ENCODE data around the gene SFTA2. TPM values are rescaled to one million over a fixed set of nuclear protein-coding genes. Genes with fewer than 3 reads are reported as not detected.
A peak's percentile ranks its signal among the peaks of the same experiment; 100 is the strongest.

Gene SFTA2
- total RNA-seq, 3 donors from 2014 or later (not counting 1 experiment from before 2014, with no cell fraction given), result not detected

DNA sequence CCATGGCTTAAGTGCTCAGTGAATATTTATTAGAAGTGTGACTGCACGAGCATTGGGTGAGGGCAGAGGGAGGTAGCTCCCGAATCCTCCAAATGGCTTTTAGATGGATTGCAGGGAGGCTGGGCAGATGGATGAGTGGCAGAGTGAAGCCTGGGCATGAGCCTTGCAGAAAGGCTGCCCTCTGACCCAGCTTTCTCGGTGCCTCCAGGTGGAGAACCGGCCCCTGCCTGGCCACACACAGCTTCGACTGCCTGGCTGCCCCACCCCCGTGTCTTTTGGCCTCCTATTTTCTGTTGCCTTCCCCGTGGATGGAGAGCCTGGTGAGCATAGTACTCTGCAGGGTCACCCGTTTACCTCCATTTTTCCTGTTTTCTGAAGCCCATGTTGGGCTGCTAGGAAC is 14.5 kb downstream of the SFTA2 start:
- no peaks in the 10 kb centered on the region for H3K27me3 Mint-ChIP-seq (ENCODE audit: low read depth in 2 of 2)
- H3K4me1 Mint-ChIP-seq, result peaks cover 16 to 33% of the 10 kb centered on the region in 2 donors
- H3K4me3 Mint-ChIP-seq, result no peak overlapping the region
- Histone ChIP-seq H3K27ac (ENCODE audit: low read length) (no peak overlapping the region), H3K9me3 (ENCODE audit: control insufficient read depth, insufficient read depth, low read length) (no peaks in the 10 kb centered on the region), H3K36me3 (ENCODE audit: control insufficient read depth, insufficient read depth, low read length) (peaks cover 41% of the 10 kb centered on the region), H3K27me3 (ENCODE audit: control insufficient read depth, insufficient read depth, low read length) (no peaks in the 10 kb centered on the region), H3K4me3 (ENCODE audit: low read length) (no peak overlapping the region), H3K4me1 (ENCODE audit: control insufficient read depth, insufficient read depth, low read length) (peaks cover 14% of the 10 kb centered on the region)
- WGBS (ENCODE audit: insufficient coverage), result 94% methylated on average over 8 of the region's 8 CpGs
- H3K9me3 Mint-ChIP-seq, result no peaks in the 10 kb centered on the region
- TF ChIP-seq, protein P1, sequence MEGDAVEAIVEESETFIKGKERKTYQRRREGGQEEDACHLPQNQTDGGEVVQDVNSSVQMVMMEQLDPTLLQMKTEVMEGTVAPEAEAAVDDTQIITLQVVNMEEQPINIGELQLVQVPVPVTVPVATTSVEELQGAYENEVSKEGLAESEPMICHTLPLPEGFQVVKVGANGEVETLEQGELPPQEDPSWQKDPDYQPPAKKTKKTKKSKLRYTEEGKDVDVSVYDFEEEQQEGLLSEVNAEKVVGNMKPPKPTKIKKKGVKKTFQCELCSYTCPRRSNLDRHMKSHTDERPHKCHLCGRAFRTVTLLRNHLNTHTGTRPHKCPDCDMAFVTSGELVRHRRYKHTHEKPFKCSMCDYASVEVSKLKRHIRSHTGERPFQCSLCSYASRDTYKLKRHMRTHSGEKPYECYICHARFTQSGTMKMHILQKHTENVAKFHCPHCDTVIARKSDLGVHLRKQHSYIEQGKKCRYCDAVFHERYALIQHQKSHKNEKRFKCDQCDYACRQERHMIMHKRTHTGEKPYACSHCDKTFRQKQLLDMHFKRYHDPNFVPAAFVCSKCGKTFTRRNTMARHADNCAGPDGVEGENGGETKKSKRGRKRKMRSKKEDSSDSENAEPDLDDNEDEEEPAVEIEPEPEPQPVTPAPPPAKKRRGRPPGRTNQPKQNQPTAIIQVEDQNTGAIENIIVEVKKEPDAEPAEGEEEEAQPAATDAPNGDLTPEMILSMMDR (IDR thresholded peaks at IDR 0.05), result no peak
- intact Hi-C loops (cut with micrococcal nuclease), result loop anchor here (10.0 kb wide), 1 partner anchor 167 kb away; no protein-coding TSS in a partner anchor
- peaks cover 6% of the 10 kb centered on the region for H3K36me3 Mint-ChIP-seq
- ATAC-seq (no peak), DNase-seq (no peak)
- H3K27ac Mint-ChIP-seq, result no peak overlapping the region

GRCh38 chr6:30917041-30917440 is 14.9 kb downstream of the SFTA2 start:
- no peak overlapping the region for H3K4me3 Mint-ChIP-seq
- WGBS (ENCODE audit: insufficient coverage), result 97% methylated on average over 7 of the region's 7 CpGs
- Histone ChIP-seq H3K4me1 (ENCODE audit: control insufficient read depth, insufficient read depth, low read length) (peaks cover 14% of the 10 kb centered on the region), H3K36me3 (ENCODE audit: control insufficient read depth, insufficient read depth, low read length) (peaks cover 37% of the 10 kb centered on the region), H3K9me3 (ENCODE audit: control insufficient read depth, insufficient read depth, low read length) (no peaks in the 10 kb centered on the region), H3K27me3 (ENCODE audit: control insufficient read depth, insufficient read depth, low read length) (no peaks in the 10 kb centered on the region), H3K4me3 (ENCODE audit: low read length) (no peak overlapping the region), H3K27ac (ENCODE audit: low read length) (no peak overlapping the region)
- ATAC-seq (no peak), DNase-seq (no peak)
- TF ChIP-seq, protein P1 (IDR thresholded peaks at IDR 0.05), result no peak
- H3K27me3 Mint-ChIP-seq (ENCODE audit: low read depth in 2 of 2), result no peaks in the 10 kb centered on the region
- intact Hi-C loops (cut with micrococcal nuclease), result loop anchor here (10.0 kb wide), 1 partner anchor 168 kb away; no protein-coding TSS in a partner anchor
- H3K27ac Mint-ChIP-seq, result no peak overlapping the region
- peaks cover 16 to 33% of the 10 kb centered on the region in 2 donors for H3K4me1 Mint-ChIP-seq
- peaks cover 6% of the 10 kb centered on the region for H3K36me3 Mint-ChIP-seq
- H3K9me3 Mint-ChIP-seq, result no peaks in the 10 kb centered on the region

- Histone ChIP-seq H3K9me3 (ENCODE audit: control insufficient read depth, insufficient read depth, low read length) (no peaks in the 10 kb centered on the region), H3K4me1 (ENCODE audit: control insufficient read depth, insufficient read depth, low read length) (peaks cover 14% of the 10 kb centered on the region), H3K4me3 (ENCODE audit: low read length) (no peak overlapping the region), H3K27ac (ENCODE audit: low read length) (no peak overlapping the region), H3K27me3 (ENCODE audit: control insufficient read depth, insufficient read depth, low read length) (no peaks in the 10 kb centered on the region), H3K36me3 (ENCODE audit: control insufficient read depth, insufficient read depth, low read length) (peaks cover 33% of the 10 kb centered on the region)
- Mint-ChIP-seq H3K9me3 (no peaks in the 10 kb centered on the region), H3K27me3 (ENCODE audit: low read depth in 2 of 2) (no peaks in the 10 kb centered on the region), H3K27ac (peak overlapping the region; percentile 3 to 41), H3K4me1 (peaks cover 16 to 33% of the 10 kb centered on the region in 2 donors), H3K4me3 (peak overlapping the region; percentile 93), H3K36me3 (peaks cover 6% of the 10 kb centered on the region)
- ATAC-seq, result no peak
- TF ChIP-seq, protein P1 (IDR thresholded peaks at IDR 0.05), result peak; percentile 17
- intact Hi-C loops (cut with micrococcal nuclease), result loop anchor here (10.0 kb wide), 1 partner anchor 169 kb away; no protein-coding TSS in a partner anchor
- peak in 1 of 2 donors; percentile 62 for DNase-seq
- 37% methylated on average over 5 of the region's 5 CpGs for WGBS (ENCODE audit: insufficient coverage)
Measured at GRCh38 chr6:30915591-30915946, 16.4 kb downstream of the SFTA2 start.
